HepG2 (cell line): ENCODE data around the gene PRM2. TPM values are rescaled to one million over a fixed set of nuclear protein-coding genes. Genes with fewer than 3 reads are reported as not detected.

ENCODE experiments used
- AKAP8 ChIP-seq: sonication (generic); formaldehyde crosslinking; IDR thresholded peaks from 2 replicates; pipeline ENCODE4 v1.5.1; 2020; ENCODE audit warnings: mild to moderate bottlenecking, missing genetic modification reagents
- KDM4B ChIP-seq: sonication (generic); formaldehyde crosslinking; IDR thresholded peaks from 2 replicates; pipeline ENCODE4 v1.4.0; 2020; ENCODE audit warnings: missing genetic modification reagents
- LCORL ChIP-seq, 2 experiments: fragments of 450-650 bp in 1 of 2; sonication (generic) in 1 of 2; formaldehyde crosslinking in 1 of 2; IDR thresholded peaks; 2 replicates each; pipeline versions ENCODE4 v1.5.0 to v1.6.1; 2017 to 2020; ENCODE audit warnings: antibody characterized with exemption in 1 of 2, missing genetic modification reagents in 1 of 2
- MLLT10 ChIP-seq: sonication (generic); formaldehyde crosslinking; IDR thresholded peaks from 2 replicates; pipeline ENCODE4 v1.4.0; 2020; ENCODE audit warnings: missing genetic modification reagents
- SOX6 ChIP-seq, 2 experiments: fragments of 450-650 bp in 1 of 2; sonication (generic) in 1 of 2; formaldehyde crosslinking in 1 of 2; IDR thresholded peaks; 2 replicates each; pipeline versions ENCODE4 v1.4.0 to v1.6.1; 2017 to 2020; ENCODE audit warnings: antibody characterized with exemption in 1 of 2, mild to moderate bottlenecking in 1 of 2, missing genetic modification reagents in 1 of 2
- SYNCRIP ChIP-seq: fragments of 200-400 bp; formaldehyde crosslinking; IDR thresholded peaks from 2 replicates; pipeline ENCODE4 v1.6.1; 2018; ENCODE audit warnings: mild to moderate bottlenecking, low read depth, low read length; ENCODE audit not compliant: insufficient read depth
- TEAD3 ChIP-seq: optimal IDR thresholded peaks from 2 replicates; pipeline ENCODE3; 2016; ENCODE audit warnings: borderline replicate concordance
- ZFP90 ChIP-seq: sonication (generic); formaldehyde crosslinking; IDR thresholded peaks from 2 replicates; pipeline ENCODE4 v1.8.0; 2022; ENCODE audit warnings: missing genetic modification reagents, mild to moderate bottlenecking, inconsistent platforms, borderline replicate concordance
- ZNF318 ChIP-seq: sonication (generic); formaldehyde crosslinking; IDR thresholded peaks from 2 replicates; pipeline ENCODE4 v1.4.0; 2020; ENCODE audit warnings: mild to moderate bottlenecking, missing genetic modification reagents
- ZNF567 ChIP-seq: sonication (generic); formaldehyde crosslinking; IDR thresholded peaks from 2 replicates; pipeline ENCODE4 v1.8.1; 2023; ENCODE audit warnings: mild to moderate bottlenecking, missing genetic modification reagents, borderline replicate concordance
- ZNF891 ChIP-seq: sonication (generic); formaldehyde crosslinking; IDR thresholded peaks from 2 replicates; pipeline ENCODE4 v1.5.0; 2020; ENCODE audit warnings: mild to moderate bottlenecking, missing genetic modification reagents
- polyA plus RNA-seq, 8 experiments: library from polyadenylated mRNA; depleted of rRNA in 3 of 8; stranded (reverse) in 7 of 8; unstranded in 1 of 8; fragments of >200 nt; fragmentation: Illumina TruSeq in 4 of 8; extraction: Trizol in 4 of 8; gene quantifications; 2 replicates each; pipeline versions ENCODE4 v1.2.1 to v1.2.3, GENCODE V29; 2011 to 2016; ENCODE audit warnings: low read depth in 4 of 8, missing spikeins in 1 of 8, mixed read lengths in 1 of 8; ENCODE audit not compliant: insufficient read depth in 1 of 8
- total RNA-seq, 5 experiments: library from RNA; depleted of rRNA; stranded (reverse); fragments of >200 nt; fragmentation: Illumina TruSeq; extraction: Trizol; gene quantifications; 2 replicates each; pipeline ENCODE4 v1.2.3, GENCODE V29; 2016; ENCODE audit warnings: low read depth in 1 of 5
- TF ChIP-seq, protein P1 (sequence below): sonication (generic); formaldehyde crosslinking; IDR thresholded peaks from 2 replicates; pipeline ENCODE4 v1.4.0; 2020; ENCODE audit warnings: mild to moderate bottlenecking, missing genetic modification reagents
- TF ChIP-seq, protein P2 (sequence below): sonication (generic); formaldehyde crosslinking; IDR thresholded peaks from 2 replicates; pipeline ENCODE4 v1.8.0; 2022; ENCODE audit warnings: missing genetic modification reagents, mild to moderate bottlenecking, borderline replicate concordance
- TF ChIP-seq, protein P3 (sequence below), 2 experiments: IDR thresholded peaks; 2 replicates each; pipeline ENCODE4 v1.6.1; 2011 to 2012; ENCODE audit warnings: low read length in 2 of 2, borderline replicate concordance in 1 of 2, low read depth in 1 of 2, mild to moderate bottlenecking in 1 of 2, moderate library complexity in 1 of 2

PRM2 gene
- total and polyA plus RNA-seq, 2 of the 13 experiments (the other 11 are each of a cell fraction or from before 2014, with no cell fraction given), result 0.54 TPM; not detected in 1

- no peak for TF ChIP-seq ZNF567 (CRISPR knock-in tag)
- no peak for TF ChIP-seq ZNF318
- TF ChIP-seq, protein P1, sequence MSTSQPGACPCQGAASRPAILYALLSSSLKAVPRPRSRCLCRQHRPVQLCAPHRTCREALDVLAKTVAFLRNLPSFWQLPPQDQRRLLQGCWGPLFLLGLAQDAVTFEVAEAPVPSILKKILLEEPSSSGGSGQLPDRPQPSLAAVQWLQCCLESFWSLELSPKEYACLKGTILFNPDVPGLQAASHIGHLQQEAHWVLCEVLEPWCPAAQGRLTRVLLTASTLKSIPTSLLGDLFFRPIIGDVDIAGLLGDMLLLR (CRISPR knock-in tag), result 0 out of 2 replicates have a peak, but pooled peaks have one; percentile 17
- no peak for TF ChIP-seq SYNCRIP
- TF ChIP-seq, protein P2, sequence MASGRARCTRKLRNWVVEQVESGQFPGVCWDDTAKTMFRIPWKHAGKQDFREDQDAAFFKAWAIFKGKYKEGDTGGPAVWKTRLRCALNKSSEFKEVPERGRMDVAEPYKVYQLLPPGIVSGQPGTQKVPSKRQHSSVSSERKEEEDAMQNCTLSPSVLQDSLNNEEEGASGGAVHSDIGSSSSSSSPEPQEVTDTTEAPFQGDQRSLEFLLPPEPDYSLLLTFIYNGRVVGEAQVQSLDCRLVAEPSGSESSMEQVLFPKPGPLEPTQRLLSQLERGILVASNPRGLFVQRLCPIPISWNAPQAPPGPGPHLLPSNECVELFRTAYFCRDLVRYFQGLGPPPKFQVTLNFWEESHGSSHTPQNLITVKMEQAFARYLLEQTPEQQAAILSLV (CRISPR knock-in tag), result no peak
- no peak for TF ChIP-seq ZFP90 (CRISPR knock-in tag)
- TF ChIP-seq AKAP8 (CRISPR knock-in tag), result peak; percentile 55; the same call in 1 of the 2 replicates
- peak; percentile 56; the same call in 1 of the 2 replicates for TF ChIP-seq ZNF891
- TF ChIP-seq, protein P3, sequence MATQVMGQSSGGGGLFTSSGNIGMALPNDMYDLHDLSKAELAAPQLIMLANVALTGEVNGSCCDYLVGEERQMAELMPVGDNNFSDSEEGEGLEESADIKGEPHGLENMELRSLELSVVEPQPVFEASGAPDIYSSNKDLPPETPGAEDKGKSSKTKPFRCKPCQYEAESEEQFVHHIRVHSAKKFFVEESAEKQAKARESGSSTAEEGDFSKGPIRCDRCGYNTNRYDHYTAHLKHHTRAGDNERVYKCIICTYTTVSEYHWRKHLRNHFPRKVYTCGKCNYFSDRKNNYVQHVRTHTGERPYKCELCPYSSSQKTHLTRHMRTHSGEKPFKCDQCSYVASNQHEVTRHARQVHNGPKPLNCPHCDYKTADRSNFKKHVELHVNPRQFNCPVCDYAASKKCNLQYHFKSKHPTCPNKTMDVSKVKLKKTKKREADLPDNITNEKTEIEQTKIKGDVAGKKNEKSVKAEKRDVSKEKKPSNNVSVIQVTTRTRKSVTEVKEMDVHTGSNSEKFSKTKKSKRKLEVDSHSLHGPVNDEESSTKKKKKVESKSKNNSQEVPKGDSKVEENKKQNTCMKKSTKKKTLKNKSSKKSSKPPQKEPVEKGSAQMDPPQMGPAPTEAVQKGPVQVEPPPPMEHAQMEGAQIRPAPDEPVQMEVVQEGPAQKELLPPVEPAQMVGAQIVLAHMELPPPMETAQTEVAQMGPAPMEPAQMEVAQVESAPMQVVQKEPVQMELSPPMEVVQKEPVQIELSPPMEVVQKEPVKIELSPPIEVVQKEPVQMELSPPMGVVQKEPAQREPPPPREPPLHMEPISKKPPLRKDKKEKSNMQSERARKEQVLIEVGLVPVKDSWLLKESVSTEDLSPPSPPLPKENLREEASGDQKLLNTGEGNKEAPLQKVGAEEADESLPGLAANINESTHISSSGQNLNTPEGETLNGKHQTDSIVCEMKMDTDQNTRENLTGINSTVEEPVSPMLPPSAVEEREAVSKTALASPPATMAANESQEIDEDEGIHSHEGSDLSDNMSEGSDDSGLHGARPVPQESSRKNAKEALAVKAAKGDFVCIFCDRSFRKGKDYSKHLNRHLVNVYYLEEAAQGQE (IDR thresholded peaks at IDR 0.05; ENCODE audit: borderline replicate concordance in 1 of 2, low read depth in 1 of 2, low read length in 2 of 2), result no peak
- peak; percentile 32 for TF ChIP-seq TEAD3 (CRISPR knock-in tag)
- no peak for TF ChIP-seq MLLT10 (CRISPR knock-in tag)
- TF ChIP-seq SOX6 (IDR thresholded peaks at IDR 0.05), result no peak
- no peak; the same call in 1 of the 2 replicates for TF ChIP-seq SOX6 (CRISPR knock-in tag; IDR thresholded peaks at IDR 0.05)
- TF ChIP-seq LCORL (IDR thresholded peaks at IDR 0.05), result no peak
- peak; percentile 41; the same call in 1 of the 2 replicates for TF ChIP-seq LCORL (CRISPR knock-in tag; IDR thresholded peaks at IDR 0.05)
- TF ChIP-seq KDM4B (CRISPR knock-in tag), result no peak
Measured at GRCh38 chr16:11312718-11313492, 36.6 kb upstream of the PRM2 start (continued).
